Measurements from ENCODE around the gene CABLES1. TPM values are rescaled to one million over a fixed set of nuclear protein-coding genes. Genes with fewer than 3 reads are reported as not detected.

CABLES1 gene
- total RNA-seq, 1 experiment from 2014 or later = 66.4 TPM

DNA sequence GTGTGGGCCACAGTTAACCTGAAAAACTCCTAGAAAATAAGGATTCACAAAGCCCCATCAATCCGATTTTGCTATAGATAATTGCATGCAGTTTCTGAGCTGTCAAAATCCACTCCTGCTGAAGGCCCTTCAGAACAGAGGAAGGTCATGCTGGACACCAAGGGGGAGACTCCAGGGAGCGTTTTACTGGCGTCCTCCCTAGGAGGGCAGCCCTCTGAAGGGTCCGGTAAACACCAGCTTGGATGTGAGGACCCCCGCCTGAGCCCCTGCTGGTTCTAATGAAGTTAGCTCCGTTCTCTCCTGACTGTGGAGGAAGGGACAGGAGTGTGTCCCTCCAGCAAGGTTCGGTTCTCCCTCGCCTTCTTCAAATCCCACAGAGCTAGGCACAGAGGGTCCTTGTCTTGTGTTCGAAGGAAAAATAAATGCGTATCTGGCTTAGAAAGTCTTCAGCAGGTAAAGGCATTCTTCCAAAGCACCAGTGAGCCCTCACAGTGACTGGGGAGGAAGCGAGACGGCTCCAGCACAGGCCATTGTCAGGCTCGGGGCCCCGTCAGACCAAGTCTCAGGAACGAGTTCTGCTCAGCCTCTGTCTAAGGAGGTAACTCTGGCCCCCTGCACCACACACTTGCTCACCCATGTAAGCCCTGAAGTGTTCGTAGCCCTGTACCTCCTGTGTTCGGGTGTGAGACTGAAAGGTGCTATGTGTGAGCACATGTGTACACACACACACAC lies 41.6 kb downstream of the CABLES1 start:
- no peaks in the 10 kb centered on the region for H3K27me3 ChIP-seq (ENCODE audit: control insufficient read depth, insufficient read depth, low read length)
- H3K27ac ChIP-seq (ENCODE audit: low read length) = no peak overlapping the region
- intact Hi-C loops (cut with micrococcal nuclease; ENCODE audit: unreplicated experiment) (no loop called here), in situ Hi-C loops (cut with HindIII; ENCODE audit: low pct_unique_long_range_greater_than_20kb, low sequenced_read_pairs) (no loop called here)
- no peak for ATAC-seq
- TF ChIP-seq TCF7L2 (IDR thresholded peaks at IDR 0.05; ENCODE audit: low read depth, low read length) (no peak), POLR2AphosphoS5 (IDR thresholded peaks at IDR 0.05; ENCODE audit: low read depth, low read length) (no peak)
- ChIA-PET POLR2A (no interaction called here), CTCF (no interaction called here)
- peaks cover 20% of the 10 kb centered on the region for H3K4me1 ChIP-seq (ENCODE audit: control insufficient read depth, insufficient read depth, low read length)
- H3K36me3 ChIP-seq (ENCODE audit: control insufficient read depth, insufficient read depth, low read length) = no peaks in the 10 kb centered on the region
- no TSS peak for BruUV-seq (replicated peaks)
- no peaks in the 10 kb centered on the region for H3K9me3 ChIP-seq (ENCODE audit: control insufficient read depth, insufficient read depth, low read depth, low read length)
- no peak overlapping the region for H3K4me3 ChIP-seq (ENCODE audit: low read depth in 2 of 2, low read length in 2 of 2)
- DNase-seq (ENCODE audit: low read depth, low spot score) = no peak

DNA sequence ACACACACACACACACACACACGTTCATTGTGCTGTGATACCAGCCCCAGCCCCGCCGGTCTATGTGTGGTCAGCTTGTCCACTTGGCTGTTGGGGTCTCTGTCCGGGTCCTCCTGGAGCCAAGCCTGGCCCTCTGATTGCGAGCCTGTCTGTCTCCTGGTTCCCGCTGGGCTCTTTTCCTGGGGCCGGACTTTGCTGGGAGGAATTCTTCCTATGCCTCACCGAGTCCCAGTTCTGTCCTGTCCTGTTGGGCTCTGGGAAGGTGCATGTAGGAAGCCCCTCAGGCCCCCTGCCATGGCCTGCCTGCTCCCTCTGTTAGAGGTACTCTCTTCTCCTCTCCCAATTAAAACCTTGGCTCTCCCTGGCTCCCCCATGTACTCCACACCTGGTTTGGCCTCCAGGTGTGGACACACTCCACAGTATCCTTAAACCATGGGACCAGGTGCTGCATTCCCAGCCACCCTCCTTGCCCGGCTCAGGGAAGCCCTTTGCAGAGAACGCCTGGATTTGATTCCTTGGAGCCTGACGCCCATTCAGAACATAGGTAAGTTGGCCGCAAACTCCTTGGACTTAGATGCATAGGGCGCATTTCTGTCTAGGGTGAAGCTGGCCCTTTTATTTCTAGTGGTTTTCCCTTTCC lies 42.3 kb downstream of the CABLES1 start:
- Histone ChIP-seq H3K4me1 (ENCODE audit: control insufficient read depth, insufficient read depth, low read length) (peaks cover 20% of the 10 kb centered on the region), H3K4me3 (ENCODE audit: low read depth in 2 of 2, low read length in 2 of 2) (no peak overlapping the region), H3K27ac (ENCODE audit: low read length) (no peak overlapping the region), H3K27me3 (ENCODE audit: control insufficient read depth, insufficient read depth, low read length) (no peaks in the 10 kb centered on the region), H3K9me3 (ENCODE audit: control insufficient read depth, insufficient read depth, low read depth, low read length) (no peaks in the 10 kb centered on the region), H3K36me3 (ENCODE audit: control insufficient read depth, insufficient read depth, low read length) (no peaks in the 10 kb centered on the region)
- no TSS peak for BruUV-seq (replicated peaks)
- no peak for DNase-seq (ENCODE audit: low read depth, low spot score)
- no peak for ATAC-seq
- TF ChIP-seq SIN3A (IDR thresholded peaks at IDR 0.05; ENCODE audit: borderline replicate concordance, insufficient read depth, low read depth, low read length) = no peak
- TF ChIP-seq, protein P1, sequence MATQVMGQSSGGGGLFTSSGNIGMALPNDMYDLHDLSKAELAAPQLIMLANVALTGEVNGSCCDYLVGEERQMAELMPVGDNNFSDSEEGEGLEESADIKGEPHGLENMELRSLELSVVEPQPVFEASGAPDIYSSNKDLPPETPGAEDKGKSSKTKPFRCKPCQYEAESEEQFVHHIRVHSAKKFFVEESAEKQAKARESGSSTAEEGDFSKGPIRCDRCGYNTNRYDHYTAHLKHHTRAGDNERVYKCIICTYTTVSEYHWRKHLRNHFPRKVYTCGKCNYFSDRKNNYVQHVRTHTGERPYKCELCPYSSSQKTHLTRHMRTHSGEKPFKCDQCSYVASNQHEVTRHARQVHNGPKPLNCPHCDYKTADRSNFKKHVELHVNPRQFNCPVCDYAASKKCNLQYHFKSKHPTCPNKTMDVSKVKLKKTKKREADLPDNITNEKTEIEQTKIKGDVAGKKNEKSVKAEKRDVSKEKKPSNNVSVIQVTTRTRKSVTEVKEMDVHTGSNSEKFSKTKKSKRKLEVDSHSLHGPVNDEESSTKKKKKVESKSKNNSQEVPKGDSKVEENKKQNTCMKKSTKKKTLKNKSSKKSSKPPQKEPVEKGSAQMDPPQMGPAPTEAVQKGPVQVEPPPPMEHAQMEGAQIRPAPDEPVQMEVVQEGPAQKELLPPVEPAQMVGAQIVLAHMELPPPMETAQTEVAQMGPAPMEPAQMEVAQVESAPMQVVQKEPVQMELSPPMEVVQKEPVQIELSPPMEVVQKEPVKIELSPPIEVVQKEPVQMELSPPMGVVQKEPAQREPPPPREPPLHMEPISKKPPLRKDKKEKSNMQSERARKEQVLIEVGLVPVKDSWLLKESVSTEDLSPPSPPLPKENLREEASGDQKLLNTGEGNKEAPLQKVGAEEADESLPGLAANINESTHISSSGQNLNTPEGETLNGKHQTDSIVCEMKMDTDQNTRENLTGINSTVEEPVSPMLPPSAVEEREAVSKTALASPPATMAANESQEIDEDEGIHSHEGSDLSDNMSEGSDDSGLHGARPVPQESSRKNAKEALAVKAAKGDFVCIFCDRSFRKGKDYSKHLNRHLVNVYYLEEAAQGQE (IDR thresholded peaks at IDR 0.05; ENCODE audit: insufficient read depth in 1 of 2, low read depth in 2 of 2, low read length in 1 of 2) = no peak
- TF ChIP-seq, protein P2, sequence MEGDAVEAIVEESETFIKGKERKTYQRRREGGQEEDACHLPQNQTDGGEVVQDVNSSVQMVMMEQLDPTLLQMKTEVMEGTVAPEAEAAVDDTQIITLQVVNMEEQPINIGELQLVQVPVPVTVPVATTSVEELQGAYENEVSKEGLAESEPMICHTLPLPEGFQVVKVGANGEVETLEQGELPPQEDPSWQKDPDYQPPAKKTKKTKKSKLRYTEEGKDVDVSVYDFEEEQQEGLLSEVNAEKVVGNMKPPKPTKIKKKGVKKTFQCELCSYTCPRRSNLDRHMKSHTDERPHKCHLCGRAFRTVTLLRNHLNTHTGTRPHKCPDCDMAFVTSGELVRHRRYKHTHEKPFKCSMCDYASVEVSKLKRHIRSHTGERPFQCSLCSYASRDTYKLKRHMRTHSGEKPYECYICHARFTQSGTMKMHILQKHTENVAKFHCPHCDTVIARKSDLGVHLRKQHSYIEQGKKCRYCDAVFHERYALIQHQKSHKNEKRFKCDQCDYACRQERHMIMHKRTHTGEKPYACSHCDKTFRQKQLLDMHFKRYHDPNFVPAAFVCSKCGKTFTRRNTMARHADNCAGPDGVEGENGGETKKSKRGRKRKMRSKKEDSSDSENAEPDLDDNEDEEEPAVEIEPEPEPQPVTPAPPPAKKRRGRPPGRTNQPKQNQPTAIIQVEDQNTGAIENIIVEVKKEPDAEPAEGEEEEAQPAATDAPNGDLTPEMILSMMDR (IDR thresholded peaks at IDR 0.05) = no peak
- no peak for TF ChIP-seq TCF7L2 (IDR thresholded peaks at IDR 0.05; ENCODE audit: low read depth, low read length)
- TF ChIP-seq POLR2AphosphoS5 (IDR thresholded peaks at IDR 0.05; ENCODE audit: low read depth, low read length) = no peak
- in situ Hi-C loops (cut with HindIII; ENCODE audit: low pct_unique_long_range_greater_than_20kb, low sequenced_read_pairs) = no loop called here
- intact Hi-C loops (cut with micrococcal nuclease; ENCODE audit: unreplicated experiment) = no loop called here
- ChIA-PET POLR2A (no interaction called here), CTCF (no interaction called here)

DNA sequence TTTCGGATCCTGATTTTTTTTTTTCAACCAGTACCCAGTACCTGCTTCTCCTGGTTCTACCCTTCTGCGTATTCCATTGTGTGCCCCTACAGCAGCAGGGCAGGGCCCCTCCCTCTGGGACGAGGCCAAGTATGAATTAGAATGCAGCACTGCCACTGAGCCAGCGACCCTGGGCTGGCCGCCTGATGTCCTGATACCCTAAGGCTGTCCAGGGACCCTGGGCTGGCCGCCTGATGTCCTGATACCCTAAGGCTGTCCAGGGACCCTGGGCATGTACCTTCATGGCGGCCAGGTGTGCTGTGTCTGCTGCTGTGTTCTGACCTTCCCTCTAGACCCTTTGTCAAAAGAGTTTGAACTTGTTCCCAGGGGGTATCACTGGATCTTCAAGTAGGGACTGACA lies 42.9 kb downstream of the CABLES1 start:
- H3K27ac ChIP-seq (ENCODE audit: low read length) = no peak overlapping the region
- no peaks in the 10 kb centered on the region for H3K9me3 ChIP-seq (ENCODE audit: control insufficient read depth, insufficient read depth, low read depth, low read length)
- intact Hi-C loops (cut with micrococcal nuclease; ENCODE audit: unreplicated experiment) = no loop called here
- no peak overlapping the region for H3K4me3 ChIP-seq (ENCODE audit: low read depth in 2 of 2, low read length in 2 of 2)
- ATAC-seq = no peak
- ChIA-PET POLR2A (no interaction called here), CTCF (no interaction called here)
- BruUV-seq (replicated peaks) = no TSS peak
- no peak for TF ChIP-seq POLR2AphosphoS5 (IDR thresholded peaks at IDR 0.05; ENCODE audit: low read depth, low read length)
- TF ChIP-seq TCF7L2 (IDR thresholded peaks at IDR 0.05; ENCODE audit: low read depth, low read length) = no peak
- TF ChIP-seq, protein P2 (IDR thresholded peaks at IDR 0.05) = no peak
- TF ChIP-seq, protein P1 (IDR thresholded peaks at IDR 0.05; ENCODE audit: insufficient read depth in 1 of 2, low read depth in 2 of 2, low read length in 1 of 2) = no peak
- TF ChIP-seq SIN3A (IDR thresholded peaks at IDR 0.05; ENCODE audit: borderline replicate concordance, insufficient read depth, low read depth, low read length) = no peak
- no peak for DNase-seq (ENCODE audit: low read depth, low spot score)
- in situ Hi-C loops (cut with HindIII; ENCODE audit: low pct_unique_long_range_greater_than_20kb, low sequenced_read_pairs) = no loop called here
- no peaks in the 10 kb centered on the region for H3K36me3 ChIP-seq (ENCODE audit: control insufficient read depth, insufficient read depth, low read length)
- H3K4me1 ChIP-seq (ENCODE audit: control insufficient read depth, insufficient read depth, low read length) = peaks cover 20% of the 10 kb centered on the region
- no peaks in the 10 kb centered on the region for H3K27me3 ChIP-seq (ENCODE audit: control insufficient read depth, insufficient read depth, low read length)

Measured in Panc1 (cell line).